Activated CD4-positive, alpha-beta memory T cell treated with anti-CD3 and anti-CD28 coated beads, Interleukin-2, amount 10 ng/mL, durations not matched to agents 7 days and 5 days (primary cell): ENCODE measurements around the gene IL21. TPM values are rescaled to one million over a fixed set of nuclear protein-coding genes. Genes with fewer than 3 reads are reported as not detected.
"Not testable (repeated sequence)": the region's sequence is repeated elsewhere in the genome, so short reads cannot be mapped to it uniquely, and the experiment has no call there.

Experiments used
- CTCF ChIA-PET: fragments of 350-600 bp; sonication (Branson Sonifier 250); formaldehyde crosslinking; loops from one replicate; lab custom pipeline; 2021; ENCODE audit warnings: antibody characterized with exemption, inconsistent platforms; lab: Charles Lee
- POLR2A ChIA-PET: fragments of 350-600 bp; sonication (Branson Sonifier 250); formaldehyde crosslinking; loops from one replicate; lab custom pipeline; 2021; ENCODE audit warnings: antibody characterized with exemption; lab: Charles Lee
- DNase-seq: peaks from one replicate; pipeline ENCODE4 v3.0.0-alpha.2; 2020
- H3K27ac Mint-ChIP-seq: one replicate; pipeline ENCODE4 v1.8.0; 2021; ENCODE audit warnings: mild to moderate bottlenecking, mixed read lengths
- H3K27me3 Mint-ChIP-seq: one replicate; pipeline ENCODE4 v1.8.0; 2021; ENCODE audit warnings: mixed read lengths
- H3K36me3 Mint-ChIP-seq: one replicate; pipeline ENCODE4 v1.8.0; 2021; ENCODE audit warnings: low read depth, mixed read lengths
- H3K4me1 Mint-ChIP-seq: one replicate; pipeline ENCODE4 v1.8.0; 2021; ENCODE audit warnings: mixed read lengths
- H3K4me3 Mint-ChIP-seq: one replicate; pipeline ENCODE4 v1.8.0; 2021; ENCODE audit warnings: mild to moderate bottlenecking, mixed read lengths
- H3K9me3 Mint-ChIP-seq: one replicate; pipeline ENCODE4 v1.8.0; 2021; ENCODE audit warnings: mixed read lengths
- total RNA-seq, 2 experiments: library from RNA; stranded (reverse); gene quantifications; one replicate each; pipeline ENCODE4 v1.2.3, GENCODE V29; 2021

The IL21 gene
- total RNA-seq, 2 experiments from 2014 or later: 2.8 to 3.1 TPM

DNA sequence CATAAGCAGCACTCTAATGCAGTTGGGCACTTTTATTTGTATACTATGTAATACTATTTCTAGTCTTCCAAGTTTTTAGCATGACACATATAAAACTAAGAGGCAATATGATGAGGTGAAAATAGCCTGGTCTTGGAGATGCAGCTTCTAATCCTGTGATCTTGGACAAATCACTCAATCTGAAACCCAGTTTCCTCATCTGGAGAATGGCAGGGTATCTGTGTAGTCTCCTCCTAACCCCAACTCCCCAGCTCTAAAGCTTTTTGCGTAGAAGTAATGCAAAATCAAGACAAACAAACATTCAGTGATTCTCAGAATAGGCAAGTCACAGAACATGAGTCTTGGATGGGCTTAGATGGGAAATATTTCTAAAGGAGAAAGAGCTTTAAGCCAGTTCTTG lies 36.7 kb upstream of the IL21 start:
- peaks cover 8% of the 10 kb centered on the region for H3K9me3 Mint-ChIP-seq
- no peak for DNase-seq
- peaks cover 37% of the 10 kb centered on the region for H3K4me1 Mint-ChIP-seq
- H3K4me3 Mint-ChIP-seq: no peak overlapping the region
- H3K27me3 Mint-ChIP-seq: no peaks in the 10 kb centered on the region
- H3K27ac Mint-ChIP-seq: peak overlapping the region; percentile 4
- ChIA-PET CTCF (interaction anchor here (1.2 to 2.0 kb wide), 3 partner anchors 55 to 59 kb away, joined by 4 to 5 read pairs (median 5); no protein-coding TSS in a partner anchor), POLR2A (interaction anchor here (1.0 kb wide), 1 partner anchor 54 kb away, joined by 3 read pairs; no protein-coding TSS in a partner anchor)
- H3K36me3 Mint-ChIP-seq: peaks cover 11% of the 10 kb centered on the region

DNA sequence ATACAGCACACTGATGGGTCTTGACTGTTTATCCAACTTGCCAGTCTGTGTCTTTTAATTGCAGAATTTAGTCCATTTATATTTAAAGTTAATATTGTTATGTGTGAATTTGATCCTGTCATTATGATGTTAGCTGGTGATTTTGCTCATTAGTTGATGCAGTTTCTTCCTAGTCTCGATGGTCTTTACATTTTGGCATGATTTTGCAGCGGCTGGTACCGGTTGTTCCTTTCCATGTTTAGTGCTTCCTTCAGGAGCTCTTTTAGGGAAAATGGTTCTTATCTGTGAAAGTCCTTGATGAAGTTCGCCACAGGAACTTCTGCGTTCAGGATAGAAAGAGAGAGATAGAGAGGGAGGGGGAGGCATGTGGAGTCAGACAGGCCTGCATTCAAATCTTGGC lies 35.7 kb upstream of the IL21 start:
- DNase-seq, H3K4me3 Mint-ChIP-seq, POLR2A ChIA-PET, H3K27ac Mint-ChIP-seq, H3K27me3 Mint-ChIP-seq, H3K9me3 Mint-ChIP-seq: not testable (repeated sequence)
- Mint-ChIP-seq H3K4me1 (peaks cover 34% of the 10 kb centered on the region), H3K36me3 (peaks cover 11% of the 10 kb centered on the region)
- CTCF ChIA-PET: interaction anchor here (1.9 to 2.0 kb wide), 2 partner anchors 54 to 60 kb away, joined by 5 read pairs; no protein-coding TSS in a partner anchor

DNA sequence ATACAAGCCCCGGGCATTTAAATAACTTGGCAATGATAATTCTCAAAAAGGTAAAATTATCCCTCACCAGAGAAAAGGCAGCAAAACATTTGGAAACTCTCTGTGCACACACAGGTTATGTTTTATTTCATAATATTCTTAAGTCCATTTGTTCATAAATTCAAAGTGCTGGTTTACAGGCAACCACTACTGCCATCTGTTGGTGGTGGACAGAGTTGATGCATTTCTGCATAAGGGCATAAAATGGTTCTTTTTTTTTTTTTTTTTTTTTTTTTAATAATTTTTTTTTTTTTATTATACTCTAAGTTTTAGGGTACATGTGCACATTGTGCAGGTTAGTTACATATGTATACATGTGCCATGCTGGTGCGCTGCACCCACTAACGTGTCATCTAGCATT lies 31.5 kb upstream of the IL21 start:
- Mint-ChIP-seq H3K4me1 (peaks cover 6% of the 10 kb centered on the region), H3K36me3 (peaks cover 3% of the 10 kb centered on the region), H3K9me3 (peaks cover 4% of the 10 kb centered on the region), H3K4me3 (no peak overlapping the region), H3K27ac (no peak overlapping the region), H3K27me3 (no peaks in the 10 kb centered on the region)
- POLR2A ChIA-PET: no interaction called here
- CTCF ChIA-PET: interaction anchor here (0.6 to 0.7 kb wide), 2 partner anchors 33 to 81 kb away, joined by 3 read pairs; no protein-coding TSS in a partner anchor
- peak; percentile 60 for DNase-seq

DNA sequence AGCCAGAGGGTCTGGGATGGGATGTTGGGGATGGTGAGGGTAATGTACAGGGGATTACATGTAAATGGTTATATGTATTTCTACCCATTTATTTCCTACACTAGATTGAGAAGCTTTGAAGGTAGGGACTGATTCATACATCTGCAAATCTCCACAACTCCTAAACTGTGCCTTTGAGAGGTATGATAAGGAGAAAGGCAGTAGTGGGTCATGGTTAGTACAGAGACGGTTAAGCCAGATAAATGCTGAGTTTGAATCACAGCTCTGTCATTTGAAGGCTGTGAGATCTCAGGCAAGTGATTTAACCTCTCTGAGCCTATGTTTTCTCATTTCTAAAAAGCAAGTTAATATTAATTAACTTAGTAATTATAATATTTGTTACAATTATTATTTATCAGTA lies 29.3 kb upstream of the IL21 start:
- Mint-ChIP-seq H3K27ac (no peak overlapping the region), H3K36me3 (no peaks in the 10 kb centered on the region), H3K4me3 (no peak overlapping the region), H3K4me1 (no peaks in the 10 kb centered on the region), H3K27me3 (no peaks in the 10 kb centered on the region), H3K9me3 (no peaks in the 10 kb centered on the region)
- CTCF ChIA-PET: interaction anchor here (0.9 to 2.0 kb wide), 4 partner anchors 9 to 72 kb away, joined by 3 to 8 read pairs (median 6); no protein-coding TSS in a partner anchor
- POLR2A ChIA-PET: no interaction called here
- DNase-seq: no peak

DNA sequence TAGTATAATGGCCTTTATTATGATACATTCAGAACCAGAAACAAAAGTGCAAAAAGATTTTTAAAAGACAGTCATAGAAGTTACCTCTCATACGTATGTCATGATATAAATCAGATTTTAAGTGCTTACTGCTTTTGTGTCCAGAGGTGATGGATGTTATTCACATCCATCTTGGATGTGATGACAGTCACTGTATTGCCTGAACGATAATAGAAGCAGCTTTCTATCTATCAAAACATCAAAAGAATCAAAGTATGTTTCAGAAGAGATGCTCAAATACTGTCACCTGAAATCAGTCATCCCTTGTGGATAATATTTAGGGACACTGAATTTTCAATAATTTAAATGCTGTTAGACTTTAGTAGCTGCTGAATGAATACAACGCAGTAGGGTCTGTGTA lies 26.8 kb upstream of the IL21 start:
- no peak overlapping the region for H3K4me3 Mint-ChIP-seq
- CTCF ChIA-PET: no interaction called here
- H3K36me3 Mint-ChIP-seq: no peaks in the 10 kb centered on the region
- H3K27ac Mint-ChIP-seq: no peak overlapping the region
- POLR2A ChIA-PET: no interaction called here
- H3K9me3 Mint-ChIP-seq: no peaks in the 10 kb centered on the region
- DNase-seq: no peak
- no peaks in the 10 kb centered on the region for H3K4me1 Mint-ChIP-seq
- H3K27me3 Mint-ChIP-seq: no peaks in the 10 kb centered on the region

DNA sequence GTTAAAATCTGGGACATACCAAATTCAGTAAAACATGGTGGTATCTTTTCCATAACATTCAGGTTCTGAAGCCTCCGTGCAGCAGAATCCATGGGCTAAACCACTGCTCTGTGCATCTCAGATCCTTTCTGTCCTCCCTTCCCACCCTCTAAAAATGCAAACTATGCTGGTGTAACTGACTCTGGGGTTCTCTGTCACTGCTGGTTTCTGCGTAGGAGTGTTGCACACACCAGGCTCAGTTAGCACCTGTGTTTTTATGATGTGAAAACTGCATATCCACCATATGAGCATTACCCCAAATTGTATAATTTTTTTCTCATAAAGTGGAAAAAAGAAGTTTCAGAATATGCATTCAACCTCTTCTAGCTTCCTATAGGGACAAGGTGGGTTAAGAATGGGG lies 22.4 kb upstream of the IL21 start:
- CTCF ChIA-PET: no interaction called here
- no peak for DNase-seq
- no peaks in the 10 kb centered on the region for H3K36me3 Mint-ChIP-seq
- no peaks in the 10 kb centered on the region for H3K9me3 Mint-ChIP-seq
- no peak overlapping the region for H3K4me3 Mint-ChIP-seq
- H3K27ac Mint-ChIP-seq: no peak overlapping the region
- POLR2A ChIA-PET: no interaction called here
- H3K4me1 Mint-ChIP-seq: peaks cover 4% of the 10 kb centered on the region
- H3K27me3 Mint-ChIP-seq: no peaks in the 10 kb centered on the region

DNA sequence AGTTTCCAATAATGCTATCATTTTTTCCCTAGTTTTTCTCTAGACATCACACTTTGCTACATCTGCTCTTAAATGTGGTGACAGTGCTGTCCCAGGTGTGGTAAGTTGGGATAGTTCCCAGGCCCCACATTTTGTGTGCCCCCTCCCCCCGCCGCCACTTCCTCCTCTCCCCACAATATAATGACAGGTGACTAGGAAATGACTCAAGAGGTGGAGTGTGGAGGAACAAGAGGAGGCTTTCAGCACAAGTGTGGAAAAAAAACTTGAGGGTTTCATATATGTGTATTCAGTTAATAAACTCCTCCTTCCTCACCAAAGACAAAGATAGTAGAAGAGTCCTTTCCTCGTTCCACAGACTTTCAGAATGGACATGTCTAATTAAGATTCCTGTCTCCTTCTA lies 18.3 kb upstream of the IL21 start:
- H3K4me3 Mint-ChIP-seq: no peak overlapping the region
- no peaks in the 10 kb centered on the region for H3K9me3 Mint-ChIP-seq
- no peaks in the 10 kb centered on the region for H3K27me3 Mint-ChIP-seq
- POLR2A ChIA-PET: no interaction called here
- peak; percentile 25 for DNase-seq
- no peaks in the 10 kb centered on the region for H3K36me3 Mint-ChIP-seq
- H3K4me1 Mint-ChIP-seq: peaks cover 26% of the 10 kb centered on the region
- CTCF ChIA-PET: no interaction called here
- no peak overlapping the region for H3K27ac Mint-ChIP-seq

DNA sequence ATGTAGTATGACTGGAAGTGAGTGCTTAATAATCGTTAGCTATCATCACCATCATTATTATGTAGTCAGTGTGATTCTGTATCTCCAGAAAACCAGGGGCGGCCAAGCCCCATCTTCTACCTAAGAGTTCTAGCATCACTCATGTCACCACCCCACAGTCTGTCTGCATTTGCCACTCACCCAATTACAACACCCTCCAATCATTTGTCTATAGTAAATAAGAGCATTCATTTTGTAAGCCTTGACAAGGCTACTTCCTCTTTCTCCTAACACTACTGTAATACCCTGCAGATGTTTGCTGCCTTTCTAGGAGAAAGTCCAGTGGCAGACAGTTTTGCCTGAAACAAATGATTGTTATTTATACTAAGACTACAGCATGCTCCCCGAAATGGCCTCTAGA lies 15.8 kb upstream of the IL21 start:
- Mint-ChIP-seq H3K27me3 (no peaks in the 10 kb centered on the region), H3K9me3 (no peaks in the 10 kb centered on the region), H3K4me1 (peaks cover 43% of the 10 kb centered on the region), H3K4me3 (no peak overlapping the region), H3K27ac (no peak overlapping the region), H3K36me3 (no peaks in the 10 kb centered on the region)
- ChIA-PET POLR2A (no interaction called here), CTCF (no interaction called here)
- no peak for DNase-seq

DNA sequence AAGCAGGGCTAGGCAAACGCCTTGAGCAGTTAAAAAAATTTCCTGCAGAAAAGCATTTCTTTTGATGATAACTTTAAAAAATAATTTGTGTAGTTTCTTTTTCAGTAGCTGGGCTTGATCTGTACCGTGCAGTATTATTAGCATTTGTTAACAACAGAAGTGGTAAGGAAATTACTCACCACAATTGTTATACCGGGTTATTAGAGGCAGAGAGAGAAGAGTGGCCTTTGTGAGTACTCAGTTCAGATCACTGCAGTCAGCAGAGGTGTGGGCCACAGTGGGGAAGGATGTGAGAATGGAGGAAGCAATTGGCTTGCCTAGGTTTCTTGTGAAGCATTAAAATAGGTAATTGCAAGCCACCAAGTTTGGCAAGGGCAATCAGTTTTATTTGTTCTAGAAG lies 14.3 kb upstream of the IL21 start:
- Mint-ChIP-seq H3K27ac (peak overlapping the region; percentile 8), H3K4me3 (no peak overlapping the region), H3K36me3 (no peaks in the 10 kb centered on the region), H3K27me3 (no peaks in the 10 kb centered on the region), H3K4me1 (peaks cover 43% of the 10 kb centered on the region), H3K9me3 (no peaks in the 10 kb centered on the region)
- ChIA-PET CTCF (no interaction called here), POLR2A (interaction anchor here (1.1 kb wide), 1 partner anchor 14 kb away, joined by 3 read pairs; the partner anchor contains the start of gene IL21)
- DNase-seq: peak; percentile 36

DNA sequence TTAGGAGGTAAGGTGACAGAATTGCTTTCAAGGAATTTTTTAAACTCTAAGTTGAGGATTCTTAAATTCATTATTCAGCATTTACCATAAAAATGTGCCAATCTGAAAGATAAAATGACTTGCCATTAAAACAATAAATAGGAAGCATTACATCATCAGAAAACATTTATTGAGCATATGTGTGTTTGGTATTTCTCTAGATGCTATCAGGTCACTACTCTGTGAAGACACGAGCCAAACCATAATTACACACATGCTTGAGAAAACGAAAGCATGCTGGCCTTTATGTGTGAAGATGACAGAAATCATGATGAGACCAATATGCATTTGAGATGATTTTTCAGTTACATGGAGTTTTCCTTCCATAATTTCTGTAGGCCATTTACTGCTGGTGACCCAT lies 12.3 kb upstream of the IL21 start:
- Mint-ChIP-seq H3K27me3 (no peaks in the 10 kb centered on the region), H3K27ac (no peak overlapping the region), H3K36me3 (no peaks in the 10 kb centered on the region), H3K4me1 (peaks cover 39% of the 10 kb centered on the region), H3K9me3 (no peaks in the 10 kb centered on the region), H3K4me3 (no peak overlapping the region)
- CTCF ChIA-PET: interaction anchor here (1.9 to 2.1 kb wide), 2 partner anchors 13 to 16 kb away, joined by 6 read pairs; no protein-coding TSS in a partner anchor
- DNase-seq: no peak
- POLR2A ChIA-PET: interaction anchor here (1.7 to 2.9 kb wide), 3 partner anchors 10 to 19 kb away, joined by 5 to 18 read pairs (median 8); no protein-coding TSS in a partner anchor

DNA sequence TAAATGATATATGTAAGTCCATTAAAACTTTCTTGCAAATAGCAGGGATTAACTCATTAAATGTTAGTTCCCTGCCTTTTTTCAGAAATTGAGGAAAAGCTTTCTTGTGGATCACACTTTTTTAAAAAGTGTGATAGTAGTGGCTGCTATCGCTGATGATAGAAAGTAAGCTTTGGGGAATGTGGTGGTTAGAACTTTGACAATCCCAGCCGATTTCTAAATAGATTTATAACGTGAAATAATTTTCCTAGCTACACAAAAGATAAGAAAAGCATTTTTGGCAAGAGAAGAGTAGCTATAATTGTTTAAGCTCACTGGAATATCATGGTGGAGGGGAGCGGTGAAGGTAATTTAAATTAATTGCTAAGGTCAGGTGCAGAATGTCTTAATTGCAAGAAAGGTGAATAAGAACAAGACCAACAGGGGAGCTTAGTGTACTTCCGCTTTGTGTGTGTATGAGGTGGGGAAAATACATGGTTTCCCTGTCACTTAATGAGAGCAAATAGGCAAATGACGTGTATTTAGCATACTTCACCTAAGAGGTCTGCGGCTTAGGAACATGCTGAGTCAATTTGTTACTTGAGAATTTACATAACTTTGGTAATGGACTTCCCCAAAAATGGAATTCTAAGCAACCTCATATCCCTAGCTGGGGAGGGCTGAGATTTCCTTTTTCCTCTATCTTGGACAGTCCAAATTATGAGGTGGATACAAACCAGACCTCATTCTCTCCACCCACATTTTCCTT lies 11.7 kb upstream of the IL21 start:
- Mint-ChIP-seq H3K4me3 (no peak overlapping the region), H3K27me3 (no peaks in the 10 kb centered on the region), H3K27ac (no peak overlapping the region), H3K9me3 (no peaks in the 10 kb centered on the region), H3K36me3 (no peaks in the 10 kb centered on the region), H3K4me1 (peaks cover 39% of the 10 kb centered on the region)
- DNase-seq: no peak
- CTCF ChIA-PET: interaction anchor here (1.7 to 2.1 kb wide), 3 partner anchors 13 to 85 kb away, joined by 4 to 6 read pairs (median 6); no protein-coding TSS in a partner anchor
- POLR2A ChIA-PET: interaction anchor here (1.1 to 2.9 kb wide), 4 partner anchors 10 to 29 kb away, joined by 3 to 18 read pairs (median 6); no protein-coding TSS in a partner anchor

DNA sequence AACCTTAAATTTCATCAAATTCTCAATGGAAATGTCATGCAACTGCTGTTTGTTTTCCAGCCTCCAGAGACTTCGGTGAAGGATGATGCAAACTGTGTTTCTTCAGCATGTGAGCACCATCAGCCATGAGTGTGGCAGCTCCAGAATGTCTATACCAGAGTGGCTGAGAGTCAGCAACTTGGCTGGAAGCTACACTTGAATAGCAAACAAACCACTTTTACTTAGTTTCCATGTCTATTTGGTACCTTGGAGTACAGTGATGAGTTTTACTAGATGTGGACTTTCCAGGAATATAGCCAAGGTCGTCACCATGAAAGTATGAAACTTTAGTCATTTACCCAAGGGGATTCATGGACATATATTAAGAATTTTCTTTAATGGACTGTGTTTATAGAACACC lies 4.3 kb upstream of the IL21 start:
- Mint-ChIP-seq H3K4me1 (peaks cover 10% of the 10 kb centered on the region), H3K27ac (no peak overlapping the region), H3K27me3 (no peaks in the 10 kb centered on the region), H3K4me3 (no peak overlapping the region), H3K36me3 (no peaks in the 10 kb centered on the region), H3K9me3 (no peaks in the 10 kb centered on the region)
- CTCF ChIA-PET: no interaction called here
- no peak for DNase-seq
- POLR2A ChIA-PET: no interaction called here

DNA sequence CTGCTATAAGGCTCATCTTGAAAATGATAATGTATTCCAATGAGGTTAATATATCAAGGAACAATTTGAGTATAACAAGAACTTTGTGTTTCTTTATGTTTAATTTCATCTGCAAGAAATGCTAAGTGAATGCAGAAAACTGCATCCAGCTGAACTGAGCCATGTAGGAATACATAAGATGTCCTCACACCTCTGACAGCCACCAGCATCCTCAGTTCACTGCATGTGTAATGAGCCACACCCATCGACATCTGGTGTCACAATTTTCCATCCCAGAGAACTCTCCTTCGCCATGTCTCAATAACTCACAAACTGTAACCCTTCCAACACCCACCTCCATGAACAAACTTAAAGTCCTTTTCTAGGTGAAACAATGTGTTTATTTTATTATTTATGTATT lies 3.3 kb upstream of the IL21 start:
- no peak overlapping the region for H3K27ac Mint-ChIP-seq
- H3K4me1 Mint-ChIP-seq: peaks cover 19% of the 10 kb centered on the region
- H3K27me3 Mint-ChIP-seq: no peaks in the 10 kb centered on the region
- H3K4me3 Mint-ChIP-seq: no peak overlapping the region
- H3K9me3 Mint-ChIP-seq: no peaks in the 10 kb centered on the region
- DNase-seq: no peak
- H3K36me3 Mint-ChIP-seq: no peaks in the 10 kb centered on the region
- ChIA-PET CTCF (no interaction called here), POLR2A (no interaction called here)
